Measurements from ENCODE around the gene FAM234A.
"Not testable (repeated sequence)": the region's sequence is repeated elsewhere in the genome, so short reads cannot be mapped to it uniquely, and the experiment has no call there.

FAM234A gene

DNA sequence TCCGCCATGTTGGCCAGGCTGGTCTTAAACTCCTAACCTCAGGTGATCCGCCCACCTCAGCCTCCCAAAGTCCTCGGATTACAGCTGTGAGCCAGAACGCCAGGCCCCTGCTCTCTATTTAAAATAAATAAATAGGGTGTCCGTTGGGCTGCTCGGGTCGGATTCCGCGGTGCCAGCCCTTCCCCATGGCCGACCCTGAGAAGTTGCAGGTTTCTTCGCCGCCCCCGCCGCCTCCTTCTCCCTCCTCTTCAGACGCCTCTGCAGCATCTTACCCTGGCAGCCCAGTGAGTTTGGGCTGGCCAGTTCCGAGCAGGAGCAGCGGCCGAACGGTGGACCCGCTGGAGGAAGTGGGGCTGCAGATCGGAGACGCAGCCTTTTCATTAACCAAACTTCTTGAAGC lies 3.7 kb upstream of the FAM234A start:
- no peak for DNase-seq

DNA sequence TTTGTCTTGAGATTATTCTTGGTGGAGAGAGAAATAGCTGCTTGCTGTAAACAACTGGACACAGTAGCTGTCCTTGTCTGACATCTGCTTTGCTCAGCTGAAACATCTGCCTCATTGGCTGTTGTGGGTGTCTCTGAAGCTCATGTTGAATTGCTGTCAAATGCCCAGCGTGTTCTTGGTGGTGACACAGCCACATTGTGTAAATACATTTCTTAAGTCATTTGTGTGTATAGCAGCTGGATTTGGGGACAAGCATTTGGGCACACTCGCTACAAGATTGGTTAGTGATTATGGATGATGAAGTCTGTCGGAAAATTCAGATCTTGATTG lies 5.3 kb downstream of the FAM234A start:
- peak; percentile 47 for DNase-seq

DNA sequence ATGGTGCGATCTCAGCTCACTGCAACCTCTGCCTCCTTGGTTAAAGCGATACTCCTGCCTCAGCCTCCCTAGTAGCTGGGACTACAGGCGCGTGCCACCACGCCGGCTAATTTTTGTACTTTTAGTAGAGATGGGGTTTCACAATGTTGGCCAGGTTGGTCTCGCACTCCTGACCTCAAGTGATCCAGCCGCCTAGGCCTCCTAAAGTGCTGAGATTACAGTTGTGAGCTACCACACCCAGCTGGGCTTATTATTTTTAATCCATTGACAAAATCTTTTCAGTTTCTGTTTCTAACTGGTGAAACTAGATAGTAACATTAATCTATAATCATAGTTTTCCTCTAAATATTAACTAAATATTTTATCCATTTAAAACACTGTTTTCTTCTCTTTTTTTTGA lies 5.9 kb downstream of the FAM234A start:
- no peak for DNase-seq

DNA sequence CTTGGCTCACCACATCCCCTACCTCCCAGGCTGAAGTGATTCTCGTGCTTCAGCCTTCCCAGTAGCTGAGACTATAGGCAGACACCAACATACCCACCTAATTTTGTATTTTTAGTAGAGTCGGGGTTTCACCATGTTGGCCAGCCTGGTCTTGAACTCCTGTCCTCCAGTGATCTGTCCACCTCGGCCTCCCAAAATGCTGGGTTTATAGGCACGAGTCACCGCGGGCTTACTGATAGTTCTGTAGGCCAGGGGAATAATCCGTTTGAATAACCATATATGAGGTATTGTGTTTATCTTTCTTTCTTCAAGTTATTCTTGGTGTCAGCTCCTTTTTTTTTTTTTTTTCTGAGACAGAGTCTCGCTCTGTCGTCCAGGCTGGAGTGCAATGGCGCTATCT lies 7.7 kb downstream of the FAM234A start:
- no peak for DNase-seq

DNA sequence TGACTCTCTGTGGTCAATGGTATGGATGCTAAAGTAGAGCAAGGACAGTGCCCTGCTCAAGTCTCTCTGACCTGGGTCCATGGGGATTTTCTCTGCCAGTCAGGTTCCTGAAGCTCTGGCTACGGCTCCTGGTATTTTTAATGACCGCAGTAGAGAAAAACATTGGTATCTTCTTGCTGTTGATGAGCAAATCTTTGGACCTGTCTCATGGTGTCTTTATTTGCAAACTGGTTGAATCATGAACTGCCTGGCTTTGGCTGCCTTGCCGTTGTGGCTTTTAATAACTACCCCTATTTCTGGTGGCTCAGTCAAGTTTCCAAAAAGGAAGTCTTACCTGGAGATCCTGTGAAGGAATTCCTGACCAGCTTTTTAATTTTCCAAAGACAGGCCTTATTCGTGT lies 8.7 kb downstream of the FAM234A start:
- DNase-seq: no peak

DNA sequence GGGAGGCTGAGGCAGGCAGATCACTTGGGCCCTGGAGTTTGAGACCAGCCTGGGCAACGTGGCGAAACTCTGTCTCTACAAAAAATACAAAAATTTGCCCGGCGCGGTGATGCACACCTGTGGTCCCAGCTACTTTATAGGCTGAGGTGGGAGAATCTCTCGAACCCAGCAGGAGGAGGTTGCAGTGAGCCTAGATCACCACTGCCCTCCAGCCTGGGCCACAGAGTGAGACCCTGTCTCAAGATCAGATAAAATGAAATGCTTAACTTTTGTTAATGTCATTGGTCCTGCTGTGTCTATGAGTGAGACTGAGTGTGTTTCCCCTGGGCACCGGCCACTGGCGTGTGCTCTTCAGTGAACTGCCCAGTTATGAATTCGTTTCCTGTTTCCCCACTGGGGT lies 10.5 kb downstream of the FAM234A start:
- no peak for DNase-seq

DNA sequence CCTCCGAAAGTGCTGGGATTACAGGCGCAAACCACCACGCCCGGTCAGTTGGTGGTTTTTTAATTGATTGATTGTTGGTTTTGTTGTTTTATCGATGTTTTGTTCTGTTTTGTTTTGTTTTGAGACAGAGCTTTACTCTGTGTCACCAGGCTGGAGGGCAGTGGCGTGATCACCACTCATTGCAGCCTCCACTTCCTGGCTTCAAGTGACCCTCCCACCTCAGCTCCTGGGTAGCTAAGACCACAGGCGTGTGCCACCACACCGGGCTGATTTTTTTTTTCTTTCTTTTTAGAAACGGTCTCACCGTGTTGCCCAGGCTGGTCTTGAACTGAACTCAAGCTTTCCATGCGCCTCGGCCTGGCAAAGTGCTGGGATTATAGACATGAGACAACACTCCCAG lies 12.4 kb downstream of the FAM234A start:
- no peak for DNase-seq

DNA sequence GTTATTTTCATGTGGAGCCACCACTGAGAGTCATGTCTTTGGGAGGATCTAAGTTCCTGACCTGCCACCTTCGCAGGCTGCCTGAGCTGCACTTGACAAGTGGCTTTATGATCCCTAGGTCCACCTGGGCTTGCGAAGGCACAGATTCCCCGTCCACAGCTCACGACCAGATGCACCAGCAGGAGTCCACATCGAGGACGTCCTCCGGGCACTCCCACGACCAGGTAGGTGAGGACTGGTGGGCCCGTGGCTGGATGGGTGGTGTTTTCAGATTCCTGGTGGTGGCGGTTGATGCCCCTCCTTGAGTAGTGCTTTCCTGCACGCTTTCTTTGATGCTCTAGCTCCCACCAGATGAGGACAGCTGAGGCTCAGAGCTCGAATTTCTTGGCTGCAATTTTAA lies 14.8 kb downstream of the FAM234A start:
- no peak for DNase-seq

DNA sequence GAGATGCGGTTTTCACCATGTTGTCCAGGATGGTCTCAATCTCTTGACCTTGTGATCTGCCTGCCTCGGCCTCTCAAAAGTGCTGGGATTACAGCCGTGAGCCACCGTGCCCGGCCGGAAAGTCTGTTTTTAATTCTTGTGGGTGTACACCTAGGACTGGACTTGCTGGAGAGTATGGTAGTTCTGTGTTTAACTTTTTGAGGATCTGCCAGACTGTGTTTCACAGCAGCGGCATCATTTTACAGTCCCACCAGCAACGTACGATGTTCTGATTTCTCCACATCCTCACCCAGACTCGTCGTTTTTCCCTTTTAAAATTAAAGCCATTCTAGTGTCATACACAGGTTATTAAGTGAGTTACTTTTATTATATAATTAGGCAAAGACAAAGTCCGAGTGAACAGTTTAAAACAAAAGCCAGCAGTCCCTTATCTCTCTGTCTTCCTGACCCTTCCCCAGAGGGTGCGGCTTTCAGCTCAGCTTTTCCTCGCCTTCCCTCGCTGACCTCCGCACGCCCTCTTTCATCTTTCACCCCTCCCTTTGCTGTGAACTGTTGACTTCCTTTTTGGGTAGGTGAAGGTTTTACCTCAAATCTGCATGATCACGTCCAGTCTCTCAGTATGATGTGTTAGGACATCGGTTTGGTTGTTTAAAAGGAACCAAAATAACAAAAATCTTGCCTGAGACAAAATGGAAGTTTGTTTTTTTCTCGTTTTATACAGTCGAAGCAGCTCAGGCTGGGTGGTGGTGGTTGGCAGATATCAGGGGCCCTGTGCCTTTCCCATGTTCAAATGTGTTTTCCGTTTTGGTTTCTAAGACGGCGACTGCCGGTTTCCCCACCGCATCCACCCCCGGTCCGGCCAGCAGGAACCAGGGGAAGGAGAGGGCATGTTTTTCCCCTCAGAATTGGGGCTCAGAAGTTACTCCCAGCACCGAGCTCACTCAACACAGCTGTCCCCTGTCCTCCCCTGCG lies 18.0 kb downstream of the FAM234A start:
- DNase-seq: no peak

DNA sequence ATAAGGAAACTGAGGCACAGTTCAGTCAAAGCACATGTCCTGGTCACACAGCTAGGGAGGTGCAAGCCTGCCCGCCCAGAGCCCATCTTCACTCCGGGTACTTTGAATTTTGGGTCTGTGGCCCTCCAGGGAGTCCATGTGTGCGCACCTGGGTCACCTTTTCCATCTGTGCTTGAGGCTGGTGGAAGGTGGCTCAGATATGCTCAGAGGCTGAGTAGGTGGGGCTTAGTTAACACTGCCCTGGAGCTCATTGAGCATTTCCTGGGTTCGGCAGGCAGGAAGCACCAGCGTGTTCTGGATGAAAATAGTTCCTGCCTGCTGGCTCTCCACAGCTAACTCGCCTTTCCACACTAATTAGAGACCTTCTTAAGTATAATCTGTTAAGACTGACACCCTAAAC lies 19.2 kb downstream of the FAM234A start:
- DNase-seq: no peak

DNA sequence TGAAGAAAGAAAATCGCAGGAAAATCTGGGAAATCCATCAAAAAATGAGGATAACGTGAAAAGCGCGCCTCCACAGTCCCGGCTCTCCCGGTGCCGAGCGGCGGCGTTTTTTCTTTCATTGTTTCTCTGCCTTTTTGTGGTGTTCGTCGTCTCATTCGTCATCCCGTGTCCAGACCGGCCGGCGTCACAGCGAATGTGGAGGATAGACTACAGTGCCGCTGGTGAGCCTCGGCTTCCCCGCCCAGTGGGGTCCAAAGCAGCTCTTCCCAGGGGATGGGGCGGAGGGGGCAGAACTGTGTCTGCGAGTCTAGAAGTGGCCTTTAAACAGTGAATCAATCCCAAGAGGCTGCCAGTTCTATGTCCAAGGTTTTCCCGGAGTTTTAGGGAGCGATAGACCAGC lies 19.8 kb downstream of the FAM234A start:
- no peak for DNase-seq

DNA sequence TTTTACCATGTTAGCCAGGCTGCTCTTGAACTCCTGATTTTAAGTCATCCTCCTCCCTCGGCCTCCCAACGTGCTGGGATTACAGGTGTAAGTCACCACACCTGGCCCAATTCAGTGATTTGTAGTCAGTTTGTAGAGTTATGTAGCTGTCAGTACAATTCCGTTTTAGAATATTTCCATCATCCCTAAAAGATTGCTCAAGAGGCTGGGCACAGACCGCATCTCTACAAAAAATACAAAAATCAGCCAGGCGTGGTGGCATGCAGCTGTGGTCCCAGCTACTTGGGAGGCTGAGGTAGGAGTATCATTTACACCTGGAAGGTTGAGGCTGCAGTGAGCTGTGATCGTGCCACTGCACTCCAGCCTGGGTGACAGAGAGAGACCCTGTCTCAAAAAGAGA lies 20.6 kb downstream of the FAM234A start:
- no peak for DNase-seq

DNA sequence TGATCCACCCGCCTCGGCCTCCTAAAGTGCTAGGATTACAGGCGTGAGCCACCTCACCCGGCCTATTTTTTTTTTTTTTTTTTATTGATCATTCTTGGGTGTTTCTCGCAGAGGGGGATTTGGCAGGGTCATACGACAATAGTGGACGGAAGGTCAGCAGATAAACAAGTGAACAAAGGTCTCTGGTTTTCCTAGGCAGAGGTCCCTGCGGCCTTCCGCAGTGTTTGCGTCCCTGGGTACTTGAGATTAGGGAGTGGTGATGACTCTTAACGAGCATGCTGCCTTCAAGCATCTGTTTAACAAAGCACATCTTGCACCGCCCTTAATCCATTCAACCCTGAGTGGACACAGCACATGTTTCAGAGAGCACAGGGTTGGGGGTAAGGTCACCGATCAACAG lies 23.5 kb downstream of the FAM234A start:
- not testable (repeated sequence) for DNase-seq

DNA sequence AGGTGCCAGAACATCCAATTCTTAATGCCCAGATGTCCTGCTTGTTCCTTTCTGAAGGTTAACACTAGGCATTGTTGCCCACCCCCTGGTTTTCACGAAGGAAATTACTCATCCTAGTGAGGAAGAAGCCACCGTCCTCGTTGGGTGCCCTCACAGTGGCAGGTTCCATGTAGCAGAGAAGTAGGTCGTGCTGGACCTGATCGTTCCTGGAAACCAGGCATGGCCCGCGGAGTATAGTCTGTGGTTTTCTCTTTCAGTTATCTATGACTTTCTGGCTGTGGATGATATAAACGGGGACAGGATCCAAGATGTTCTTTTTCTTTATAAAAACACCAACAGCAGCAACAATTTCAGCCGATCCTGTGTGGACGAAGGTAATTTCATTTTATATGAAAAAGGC lies 24.6 kb downstream of the FAM234A start:
- no peak for DNase-seq

DNA sequence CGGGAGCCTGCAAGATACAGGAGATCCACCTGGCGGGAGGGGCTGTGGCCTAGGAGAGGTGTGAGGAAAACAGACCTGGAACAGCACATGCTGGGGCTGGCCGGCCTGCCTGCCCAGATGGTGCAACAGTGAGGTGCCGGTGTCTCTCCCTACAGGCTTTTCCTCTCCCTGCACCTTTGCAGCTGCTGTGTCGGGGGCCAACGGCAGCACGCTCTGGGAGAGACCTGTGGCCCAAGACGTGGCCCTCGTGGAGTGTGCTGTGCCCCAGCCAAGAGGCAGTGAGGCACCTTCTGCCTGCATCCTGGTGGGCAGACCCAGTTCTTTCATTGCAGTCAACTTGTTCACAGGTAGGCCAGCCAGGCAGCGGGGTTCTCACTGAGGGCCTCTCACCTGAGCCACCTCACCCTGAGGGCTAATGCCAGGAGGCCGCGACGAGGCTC lies 25.2 kb downstream of the FAM234A start:
- DNase-seq: no peak

DNA sequence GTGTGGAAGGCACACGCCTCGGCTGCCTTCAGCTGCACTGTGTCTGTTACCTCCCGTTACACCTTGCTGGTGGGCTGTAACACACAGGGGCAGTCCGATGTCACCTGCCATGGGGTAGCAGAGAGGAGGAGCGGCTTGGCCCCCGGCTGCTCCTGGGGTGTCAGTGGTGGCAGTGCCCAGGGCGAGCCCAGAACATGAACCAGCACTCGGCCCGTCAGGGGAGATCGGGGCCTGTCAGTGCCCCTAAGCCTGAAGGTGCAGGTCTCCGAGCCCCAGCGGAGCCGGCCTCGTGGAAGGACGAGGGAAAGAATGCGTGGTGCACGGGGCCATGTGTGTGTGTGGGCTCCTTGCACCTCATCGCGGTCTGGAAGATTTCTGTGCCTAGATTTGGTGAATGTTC lies 25.7 kb downstream of the FAM234A start:
- DNase-seq: no peak

DNA sequence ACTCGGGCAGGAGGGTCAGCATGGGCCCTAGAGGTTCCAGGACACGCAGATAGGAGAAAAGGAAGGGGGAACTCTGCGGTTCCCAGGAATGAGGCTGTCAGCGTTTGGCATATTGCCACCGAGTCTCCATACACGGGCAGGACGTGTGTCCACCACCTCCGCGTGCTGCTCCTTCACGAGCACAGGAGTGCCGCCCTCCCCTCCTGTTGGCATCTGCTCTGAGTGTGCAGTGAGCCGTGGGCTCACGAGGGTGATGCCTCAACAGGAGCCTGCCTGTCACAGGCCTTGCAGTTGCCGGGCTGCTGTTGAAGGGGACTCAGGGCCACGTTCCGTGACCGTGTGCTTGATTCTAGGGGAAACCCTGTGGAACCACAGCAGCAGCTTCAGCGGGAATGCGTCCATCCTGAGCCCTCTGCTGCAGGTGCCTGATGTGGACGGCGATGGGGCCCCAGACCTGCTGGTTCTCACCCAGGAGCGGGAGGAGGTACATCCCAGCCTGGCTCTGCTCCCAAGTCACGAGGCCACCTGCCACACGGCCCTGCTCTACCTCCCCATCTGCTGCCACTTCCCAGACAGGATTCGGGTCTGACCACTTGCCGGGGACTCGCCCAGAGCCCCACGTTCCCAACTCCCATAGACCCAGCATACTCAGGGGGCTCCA lies 26.5 kb downstream of the FAM234A start:
- DNase-seq: no peak

DNA sequence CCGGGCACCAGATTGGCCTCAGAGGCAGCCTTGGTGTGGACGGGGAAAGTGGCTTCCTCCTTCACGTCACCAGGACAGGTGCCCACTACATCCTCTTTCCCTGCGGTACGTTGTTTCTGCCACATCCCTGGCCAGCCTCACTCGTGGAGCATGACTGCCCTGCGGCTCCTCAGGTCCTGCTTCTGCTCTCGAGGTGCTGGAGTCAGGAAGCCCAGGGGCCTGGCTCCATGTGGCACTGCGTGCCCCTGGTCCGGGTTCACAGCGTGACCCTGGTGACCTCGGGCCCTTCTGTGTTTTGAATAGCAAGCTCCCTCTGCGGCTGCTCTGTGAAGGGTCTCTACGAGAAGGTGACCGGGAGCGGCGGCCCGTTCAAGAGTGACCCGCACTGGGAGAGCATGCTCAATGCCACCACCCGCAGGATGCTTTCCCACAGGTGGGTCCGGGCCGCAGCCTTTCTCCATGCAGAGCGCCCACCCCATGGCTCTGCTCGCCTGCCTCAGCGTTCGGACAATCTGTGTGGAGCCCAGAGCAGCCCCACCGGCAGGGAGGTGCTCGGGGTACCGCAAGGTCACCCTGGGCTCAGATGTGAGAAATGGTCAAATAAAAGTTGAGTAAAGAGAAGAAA lies 27.6 kb downstream of the FAM234A start:
- DNase-seq: no peak

DNA sequence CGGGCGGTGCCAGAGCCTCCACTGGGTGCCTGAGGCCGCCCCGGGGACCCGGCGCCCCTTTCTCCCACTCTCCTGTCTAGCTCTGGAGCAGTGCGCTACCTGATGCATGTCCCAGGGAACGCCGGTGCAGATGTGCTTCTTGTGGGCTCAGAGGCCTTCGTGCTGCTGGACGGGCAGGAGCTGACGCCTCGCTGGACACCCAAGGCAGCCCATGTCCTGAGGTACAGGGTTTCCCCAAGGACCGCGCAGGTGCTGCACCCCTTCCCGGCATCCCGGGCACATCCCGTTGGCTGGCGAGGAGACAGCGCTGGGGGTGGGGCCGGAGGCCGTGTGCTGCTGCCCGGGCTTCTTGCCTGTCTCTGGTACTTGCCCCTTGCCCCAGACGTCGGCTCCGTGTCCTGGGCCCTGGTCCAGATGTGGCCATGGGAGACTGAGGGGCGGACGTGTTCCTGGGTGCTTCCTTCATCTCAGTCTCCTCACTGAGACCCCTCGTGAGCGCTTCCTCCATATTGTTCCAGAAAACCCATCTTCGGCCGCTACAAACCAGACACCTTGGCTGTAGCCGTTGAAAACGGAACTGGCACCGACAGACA lies 28.7 kb downstream of the FAM234A start:
- DNase-seq: no peak

DNA sequence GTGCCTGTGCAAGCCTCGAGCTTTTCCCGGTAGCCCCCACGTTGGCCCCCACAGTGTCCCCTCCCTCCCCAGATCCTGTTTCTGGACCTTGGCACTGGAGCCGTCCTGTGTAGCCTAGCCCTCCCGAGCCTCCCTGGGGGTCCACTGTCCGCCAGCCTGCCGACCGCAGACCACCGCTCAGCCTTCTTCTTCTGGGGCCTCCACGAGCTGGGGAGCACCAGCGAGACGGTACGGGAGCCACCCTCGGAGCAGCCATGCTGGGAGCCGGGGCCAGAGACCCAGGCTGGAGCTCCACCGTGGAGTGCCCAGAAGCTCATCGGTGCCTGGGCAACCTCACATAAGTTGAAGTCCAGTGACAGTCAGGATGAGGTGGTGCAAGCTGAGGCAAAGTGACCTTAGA lies 29.3 kb downstream of the FAM234A start:
- DNase-seq: no peak

DNA sequence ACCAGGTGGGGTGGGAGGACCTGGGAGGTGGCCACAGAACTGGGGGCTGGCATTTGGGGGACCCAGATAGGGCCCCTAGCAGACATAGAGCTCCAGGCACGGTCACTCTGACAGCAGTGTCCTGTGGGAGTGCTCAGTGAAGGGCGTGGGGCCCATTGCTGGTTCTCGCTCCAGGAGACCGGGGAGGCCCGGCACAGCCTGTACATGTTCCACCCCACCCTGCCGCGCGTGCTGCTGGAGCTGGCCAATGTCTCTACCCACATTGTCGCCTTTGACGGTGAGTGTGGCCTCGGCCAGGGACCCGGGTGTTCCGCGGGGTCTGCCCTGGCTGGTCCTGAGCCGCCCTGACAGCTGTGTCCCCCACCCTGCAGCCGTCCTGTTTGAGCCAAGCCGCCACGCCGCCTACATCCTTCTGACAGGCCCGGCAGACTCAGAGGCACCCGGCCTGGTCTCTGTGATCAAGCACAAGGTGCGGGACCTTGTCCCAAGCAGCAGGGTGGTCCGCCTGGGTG lies 29.9 kb downstream of the FAM234A start:
- no peak for DNase-seq

DNA sequence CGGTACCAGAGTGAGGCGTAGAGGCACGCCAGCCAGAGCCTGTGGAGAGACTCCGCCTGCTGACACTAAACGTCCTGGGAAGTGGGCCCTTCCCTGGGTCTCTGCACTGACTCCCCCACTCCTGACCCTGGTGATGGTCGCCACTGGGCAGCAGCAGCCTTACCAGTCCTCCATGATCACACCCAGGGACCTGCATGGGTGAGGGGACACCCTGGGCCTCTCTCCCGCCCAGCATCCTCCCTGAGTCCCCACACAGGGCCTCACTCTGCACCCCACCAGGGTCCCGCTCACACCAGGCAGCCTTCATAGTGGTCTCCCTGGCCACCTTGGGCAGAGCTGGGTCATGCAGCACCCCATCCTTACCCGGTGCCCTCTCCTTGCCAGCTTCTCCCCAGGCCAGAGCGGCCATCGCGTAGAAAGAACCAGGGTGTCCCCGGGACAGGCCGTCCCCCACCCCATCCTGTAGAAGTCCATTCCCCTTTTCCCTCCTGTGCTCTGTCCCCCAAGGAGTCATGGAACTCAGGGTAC lies 30.4 kb downstream of the FAM234A start:
- no peak for DNase-seq

DNA sequence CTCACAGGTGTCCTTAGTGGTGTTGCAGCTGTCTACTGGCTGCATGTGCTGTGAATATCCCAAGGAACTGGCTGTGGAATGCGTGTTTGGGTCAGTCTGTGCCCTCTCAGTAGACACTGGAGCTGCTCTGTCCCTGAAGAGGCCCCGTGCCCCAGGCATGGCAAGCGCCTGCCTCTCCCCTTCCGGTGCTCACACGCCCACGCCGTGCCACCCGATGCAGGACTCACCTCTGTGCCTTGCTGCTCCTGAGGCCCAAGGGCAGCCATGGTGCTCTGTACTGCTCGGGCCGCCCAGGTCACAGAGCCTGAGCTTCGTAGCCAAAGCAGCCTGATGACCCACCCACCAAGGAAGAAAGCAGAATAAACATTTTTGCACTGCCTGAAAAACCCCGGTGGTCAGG lies 31.1 kb downstream of the FAM234A start:
- DNase-seq: no peak

Data from MV-4-11 (cell line).